Effector memory CD8-positive, alpha-beta T cell (primary cell): Measurements from ENCODE around the gene ANKRD10.
A peak's percentile ranks its signal among the peaks of the same experiment; 100 is the strongest.

Source experiments
- ATAC-seq: fragments of 150-1000 bp; cut with Tn5 transposase; replicated peaks from 2 replicates; pipeline ENCODE4 v1.10.0; 2021; ENCODE audit warnings: mild to moderate bottlenecking, moderate library complexity
- DNase-seq, 3 experiments: peaks; one replicate each; pipeline ENCODE4 v3.0.0; 2021
- H3K27ac Mint-ChIP-seq, 2 donors: one replicate each; pipeline ENCODE4 v1.8.0; 2022; ENCODE audit warnings: mild to moderate bottlenecking in 2 of 2, mixed read lengths in 2 of 2, moderate library complexity in 2 of 2
- H3K27me3 Mint-ChIP-seq, 2 donors: one replicate each; pipeline ENCODE4 v1.8.0; 2022; ENCODE audit warnings: mixed read lengths in 2 of 2
- H3K36me3 Mint-ChIP-seq: one replicate; pipeline ENCODE4 v1.8.0; 2022; ENCODE audit warnings: mild to moderate bottlenecking, moderate library complexity, mixed read lengths; ENCODE audit not compliant: insufficient read depth
- H3K4me1 Mint-ChIP-seq, 2 donors: one replicate each; pipeline ENCODE4 v1.8.0; 2022; ENCODE audit warnings: low read depth in 2 of 2, mixed read lengths in 2 of 2
- H3K4me3 Mint-ChIP-seq, 2 donors: one replicate each; pipeline ENCODE4 v1.8.0; 2022; ENCODE audit warnings: mild to moderate bottlenecking in 2 of 2, mixed read lengths in 2 of 2, moderate library complexity in 2 of 2
- H3K9me3 Mint-ChIP-seq, 2 donors: one replicate each; pipeline ENCODE4 v1.8.0; 2022; ENCODE audit warnings: mixed read lengths in 2 of 2

ANKRD10 gene

DNA sequence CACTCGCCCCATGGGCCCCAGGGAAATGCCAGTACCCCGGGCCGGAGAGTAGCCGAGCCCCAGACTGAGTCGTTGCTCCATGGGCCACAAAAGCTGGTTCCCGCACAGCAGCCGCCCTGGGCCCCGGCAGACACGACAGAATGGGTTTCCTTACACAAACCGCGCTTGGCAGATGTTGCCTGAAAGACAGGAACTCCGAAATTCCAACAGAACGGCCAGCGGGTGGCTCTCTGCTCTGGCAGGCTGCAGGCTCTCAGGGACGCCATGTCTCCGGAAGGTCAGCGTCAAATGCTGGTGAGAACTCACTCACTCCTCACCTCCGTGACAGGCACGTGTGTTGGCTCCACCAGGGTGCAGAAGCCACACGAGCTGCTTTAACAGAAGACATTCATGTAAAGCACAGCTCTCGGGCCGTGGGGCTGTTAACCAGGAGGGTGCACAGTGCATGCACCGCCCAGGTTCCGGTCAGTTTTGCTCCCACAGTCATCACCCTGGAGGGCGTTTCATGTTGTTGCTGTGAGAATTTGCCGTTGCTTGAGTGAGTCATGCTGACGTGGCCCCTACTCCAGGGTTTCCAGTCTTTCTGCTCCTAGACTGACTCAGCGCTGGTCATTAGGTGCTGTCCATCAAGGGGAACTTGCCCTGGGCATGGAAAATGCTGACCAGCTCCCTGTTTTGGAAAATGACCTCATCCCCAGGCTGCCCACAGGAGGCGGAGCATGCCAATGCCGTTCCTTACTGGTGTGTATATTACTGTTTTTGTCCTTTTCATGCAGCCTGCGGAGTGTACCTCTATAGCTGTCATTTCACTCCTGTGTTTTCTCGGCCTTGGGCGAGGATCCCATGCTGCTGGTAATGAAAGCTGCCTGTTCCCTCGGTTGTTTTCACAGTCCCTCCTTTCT, 44.8 kb downstream of the ANKRD10 start:
- no peaks in the 10 kb centered on the region for H3K9me3 Mint-ChIP-seq
- peak overlapping the region; percentile 25 to 64 for H3K4me3 Mint-ChIP-seq
- peak; percentile 54 for ATAC-seq
- peaks cover 9 to 10% of the 10 kb centered on the region in 2 donors for H3K4me1 Mint-ChIP-seq
- H3K27ac Mint-ChIP-seq = peak overlapping the region in 1 of 2 donors; percentile 13
- H3K27me3 Mint-ChIP-seq = peaks cover 61 to 63% of the 10 kb centered on the region in 2 donors
- DNase-seq = no peak
- no peaks in the 10 kb centered on the region for H3K36me3 Mint-ChIP-seq

DNA sequence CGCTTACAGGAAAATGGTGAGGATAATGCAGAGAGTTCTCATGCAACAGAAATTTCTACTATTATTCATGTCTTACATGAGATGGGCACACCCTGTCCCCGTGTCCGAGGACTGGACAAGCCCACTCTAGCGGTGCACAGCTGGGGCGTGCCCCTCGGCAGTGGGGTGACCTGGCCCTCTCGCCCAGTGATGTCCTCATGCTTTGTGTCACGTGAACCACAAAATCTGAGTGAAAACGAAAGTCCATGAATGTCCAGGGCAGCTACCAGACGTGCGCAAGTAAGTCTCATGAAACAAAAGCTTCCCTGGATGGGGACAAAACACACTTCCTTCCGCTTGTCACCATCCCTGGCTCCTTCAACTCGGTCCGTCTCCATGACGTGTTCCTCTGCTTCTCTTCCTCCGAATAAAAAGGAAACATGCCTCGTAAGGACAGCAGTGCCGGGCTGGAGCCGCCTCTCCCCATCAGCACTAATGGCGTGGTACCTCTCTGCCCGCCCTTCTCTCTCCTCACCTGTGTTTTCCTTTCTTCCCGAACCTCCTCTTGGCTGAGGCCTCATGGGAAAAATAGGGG, 45.6 kb downstream of the ANKRD10 start:
- DNase-seq (no peak), ATAC-seq (no peak)
- Mint-ChIP-seq H3K4me3 (peak overlapping the region; percentile 25 to 64), H3K9me3 (no peaks in the 10 kb centered on the region), H3K4me1 (peaks cover 5 to 6% of the 10 kb centered on the region in 2 donors), H3K36me3 (no peaks in the 10 kb centered on the region), H3K27me3 (peaks cover 64 to 69% of the 10 kb centered on the region in 2 donors), H3K27ac (peak overlapping the region in 1 of 2 donors; percentile 13)

DNA sequence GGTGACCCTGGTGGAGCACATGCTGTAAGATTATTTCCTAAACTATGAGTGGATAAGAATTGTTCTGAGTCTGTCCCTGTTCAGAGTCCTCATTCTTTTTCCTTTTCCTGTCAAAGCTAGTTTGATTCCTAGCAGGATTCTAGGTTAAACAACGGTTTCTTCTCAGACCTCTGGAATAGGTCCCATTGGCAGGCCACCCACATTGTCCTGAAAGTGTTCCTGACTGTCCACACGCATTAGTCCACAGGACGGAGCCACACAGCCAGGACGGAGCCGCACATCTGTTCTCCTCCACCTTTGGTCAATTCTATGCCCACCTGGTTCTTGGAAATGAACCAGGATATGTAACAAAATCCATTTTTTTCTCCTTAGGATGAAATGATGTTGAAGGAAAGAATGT, 46.1 kb downstream of the ANKRD10 start:
- no peaks in the 10 kb centered on the region for H3K9me3 Mint-ChIP-seq
- ATAC-seq (no peak), DNase-seq (no peak)
- H3K4me3 Mint-ChIP-seq = no peak overlapping the region
- H3K4me1 Mint-ChIP-seq = peaks cover 5 to 6% of the 10 kb centered on the region in 2 donors
- H3K27me3 Mint-ChIP-seq = peaks cover 68 to 69% of the 10 kb centered on the region in 2 donors
- no peak overlapping the region for H3K27ac Mint-ChIP-seq
- no peaks in the 10 kb centered on the region for H3K36me3 Mint-ChIP-seq

DNA sequence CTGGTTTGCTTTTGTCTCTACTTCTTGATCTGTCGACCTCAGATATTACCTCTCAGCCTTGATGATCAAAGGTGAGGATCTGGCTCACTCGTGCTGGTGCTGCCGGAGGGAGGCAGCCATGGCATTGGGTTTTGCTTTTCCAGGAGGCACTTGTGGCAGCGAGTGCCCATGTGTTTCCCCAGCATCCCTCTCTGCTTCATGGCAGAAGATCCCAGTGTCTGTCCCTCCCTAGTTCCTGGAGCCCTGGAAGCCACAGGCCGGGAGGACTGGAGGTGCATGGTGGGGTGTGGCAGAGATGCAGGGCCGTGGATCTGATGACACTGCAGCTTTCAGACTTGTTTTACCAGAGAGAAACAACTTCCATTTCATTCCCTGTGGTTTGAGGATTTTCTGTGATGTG, 47.5 kb downstream of the ANKRD10 start:
- no peak for ATAC-seq
- H3K9me3 Mint-ChIP-seq = no peaks in the 10 kb centered on the region
- H3K27me3 Mint-ChIP-seq = peaks cover 68 to 75% of the 10 kb centered on the region in 2 donors
- no peak overlapping the region for H3K4me3 Mint-ChIP-seq
- no peaks in the 10 kb centered on the region for H3K36me3 Mint-ChIP-seq
- peaks cover 5 to 6% of the 10 kb centered on the region in 2 donors for H3K4me1 Mint-ChIP-seq
- no peak overlapping the region for H3K27ac Mint-ChIP-seq
- no peak for DNase-seq

DNA sequence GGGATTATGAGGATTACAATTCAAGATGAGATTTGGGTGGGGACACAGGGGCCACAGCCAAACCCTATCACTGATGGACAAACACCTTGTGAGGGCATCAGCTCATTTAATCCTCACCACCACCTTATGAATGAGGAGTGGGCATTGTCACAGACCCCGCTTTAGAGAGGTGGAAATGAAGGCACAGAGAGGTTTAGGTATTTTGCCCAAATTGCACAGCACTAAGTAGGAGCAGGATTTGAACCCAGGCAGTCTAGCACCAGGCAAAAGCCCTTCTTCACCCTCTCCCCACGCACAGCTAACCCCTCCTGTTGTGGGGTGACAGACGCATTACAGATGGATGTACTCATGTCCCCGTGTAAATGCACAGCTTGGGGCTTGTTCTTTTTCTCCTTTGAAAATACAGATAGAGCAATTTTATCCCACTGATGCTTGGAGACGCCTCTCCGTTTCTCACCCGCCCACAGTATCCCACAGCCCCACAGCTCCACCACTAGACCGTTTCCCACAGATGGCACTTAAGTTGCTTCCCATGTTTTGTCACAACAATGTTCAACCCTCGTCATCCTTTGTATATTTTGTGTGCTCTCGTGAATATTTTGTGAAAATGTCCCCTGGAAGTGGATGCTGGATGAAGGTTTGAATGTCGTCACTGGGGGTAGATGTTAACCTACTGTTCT, 48.2 kb downstream of the ANKRD10 start:
- Mint-ChIP-seq H3K36me3 (no peaks in the 10 kb centered on the region), H3K27me3 (peaks cover 67 to 76% of the 10 kb centered on the region in 2 donors)

DNA sequence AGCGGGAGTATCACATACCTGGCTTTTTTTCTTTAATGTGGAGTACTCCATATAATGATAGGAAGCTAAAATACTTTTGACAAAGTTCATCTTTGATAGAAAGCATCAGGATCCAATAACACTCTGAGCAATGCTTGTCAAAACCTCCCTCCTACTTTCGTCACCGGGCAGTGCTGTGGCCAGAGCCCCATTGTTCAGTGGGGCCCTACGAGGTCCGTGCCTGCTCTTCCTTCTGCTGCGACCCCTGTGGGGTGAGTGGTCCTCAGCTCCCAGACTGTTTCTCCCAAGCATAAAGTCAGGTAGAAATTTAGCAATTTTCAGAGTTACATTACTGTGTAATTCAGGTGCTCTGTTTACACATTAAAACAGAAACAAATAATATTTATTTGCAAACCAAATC, 51.2 kb downstream of the ANKRD10 start:
- no peak overlapping the region for H3K27ac Mint-ChIP-seq
- H3K4me1 Mint-ChIP-seq = no peaks in the 10 kb centered on the region
- no peaks in the 10 kb centered on the region for H3K36me3 Mint-ChIP-seq
- DNase-seq (no peak), ATAC-seq (no peak)
- no peak overlapping the region for H3K4me3 Mint-ChIP-seq
- H3K9me3 Mint-ChIP-seq = no peaks in the 10 kb centered on the region
- peaks cover 42 to 48% of the 10 kb centered on the region in 2 donors for H3K27me3 Mint-ChIP-seq

More for the DNA sequence above, 48.2 kb downstream of the ANKRD10 start:
- Mint-ChIP-seq H3K4me3 (no peak overlapping the region), H3K4me1 (peaks cover 5 to 6% of the 10 kb centered on the region in 2 donors), H3K9me3 (no peaks in the 10 kb centered on the region), H3K27ac (no peak overlapping the region)
- DNase-seq (no peak), ATAC-seq (no peak)

DNA sequence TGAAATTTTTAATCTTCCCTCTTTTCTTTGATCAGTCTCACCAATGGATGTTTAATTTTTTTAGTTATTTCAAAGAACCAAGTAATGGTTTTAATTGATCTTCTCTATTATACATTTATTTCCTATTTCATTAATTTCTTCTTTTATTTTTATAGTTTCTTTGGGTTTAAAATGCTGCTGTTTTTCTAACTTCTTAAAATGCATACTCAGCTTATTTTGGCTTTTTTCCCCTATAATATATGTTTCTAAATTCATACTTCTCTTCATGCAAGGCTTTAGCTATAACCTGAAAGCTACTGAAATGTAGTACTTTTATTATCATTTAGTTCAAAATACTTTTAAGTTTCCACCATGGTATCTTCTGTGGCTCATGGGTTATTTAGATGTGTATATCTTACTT, 53.9 kb downstream of the ANKRD10 start:
- H3K9me3 Mint-ChIP-seq = peaks cover 0 to 2% of the 10 kb centered on the region in 2 donors
- no peak for ATAC-seq
- H3K27ac Mint-ChIP-seq = no peak overlapping the region
- no peak overlapping the region for H3K4me3 Mint-ChIP-seq
- H3K4me1 Mint-ChIP-seq = peaks cover 10 to 13% of the 10 kb centered on the region in 2 donors
- no peaks in the 10 kb centered on the region for H3K36me3 Mint-ChIP-seq
- no peak for DNase-seq
- peaks cover 20 to 22% of the 10 kb centered on the region in 2 donors for H3K27me3 Mint-ChIP-seq

DNA sequence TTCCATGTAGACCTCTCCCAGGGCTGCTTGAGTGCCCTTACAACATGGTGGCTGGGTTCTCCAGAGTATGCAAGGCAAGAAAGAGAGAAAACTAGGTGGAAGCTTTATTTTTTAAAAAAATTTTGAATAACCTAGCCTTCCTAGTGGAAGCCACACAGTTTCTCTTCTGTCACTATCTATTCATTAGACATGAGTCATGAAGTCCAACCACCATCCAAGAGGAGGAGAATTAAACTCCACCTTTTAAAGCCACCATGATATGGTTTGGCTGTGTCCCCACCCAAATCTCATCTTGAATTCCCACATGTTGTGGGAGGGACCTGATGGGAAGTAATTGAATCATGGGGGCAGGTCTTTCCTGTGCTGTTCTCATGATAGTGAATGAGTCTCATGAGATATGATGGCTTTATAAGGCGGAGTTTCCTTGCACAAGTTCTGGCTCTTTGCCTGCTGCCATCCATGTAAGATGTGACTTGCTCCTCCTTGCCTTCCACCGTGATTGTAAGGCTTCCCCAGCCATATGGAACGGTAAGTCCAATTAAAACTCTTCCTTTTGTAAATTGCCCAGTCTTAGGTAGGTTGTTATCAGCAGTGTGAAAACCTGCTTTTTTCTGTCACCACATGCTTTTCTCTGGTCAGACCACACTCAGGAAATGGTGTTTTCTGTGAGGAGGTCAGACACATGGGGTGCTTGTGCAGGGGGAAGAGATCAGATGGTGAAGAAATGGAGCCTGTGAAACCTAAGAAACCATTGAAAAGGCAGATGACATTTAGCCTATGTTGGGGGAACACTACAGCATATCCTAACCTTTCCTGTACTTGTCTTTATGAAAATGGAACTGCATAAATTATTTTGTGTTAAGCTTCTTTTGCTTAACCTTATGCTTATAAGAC, 57.7 kb downstream of the ANKRD10 start:
- Mint-ChIP-seq H3K27me3 (peaks cover 0 to 9% of the 10 kb centered on the region in 2 donors), H3K4me1 (peaks cover 10 to 13% of the 10 kb centered on the region in 2 donors), H3K4me3 (peak overlapping the region in 1 of 2 donors; percentile 2), H3K36me3 (peaks cover 3% of the 10 kb centered on the region), H3K9me3 (peaks cover 0 to 2% of the 10 kb centered on the region in 2 donors), H3K27ac (peak overlapping the region in 1 of 2 donors; percentile 14)
- DNase-seq (peak in 2 of 3 experiments; percentile 6 to 11), ATAC-seq (peak; percentile 96)

DNA sequence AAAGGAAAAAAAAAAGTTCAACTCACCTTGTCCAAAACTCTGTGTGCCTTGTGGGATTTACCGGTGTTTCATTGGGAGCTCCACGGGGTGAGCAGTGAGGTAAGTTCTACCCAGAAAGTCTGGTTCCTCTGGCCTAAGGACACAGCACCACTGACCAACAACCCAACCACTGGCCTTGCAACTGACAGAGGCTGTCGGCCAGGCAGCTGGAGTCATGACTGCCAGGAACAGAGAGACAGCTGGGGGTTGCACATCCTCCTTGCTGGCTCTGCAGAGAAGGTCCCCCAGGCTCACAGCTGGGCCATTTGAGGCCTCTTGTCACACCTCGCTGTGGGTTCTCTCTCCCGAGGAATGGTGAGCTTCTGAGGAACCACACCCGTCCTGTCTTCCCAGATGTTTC, 59.5 kb downstream of the ANKRD10 start:
- peaks cover 7 to 15% of the 10 kb centered on the region in 2 donors for H3K27me3 Mint-ChIP-seq
- H3K27ac Mint-ChIP-seq = no peak overlapping the region
- H3K9me3 Mint-ChIP-seq = peaks cover 0 to 2% of the 10 kb centered on the region in 2 donors
- H3K36me3 Mint-ChIP-seq = peaks cover 3% of the 10 kb centered on the region
- H3K4me3 Mint-ChIP-seq = no peak overlapping the region
- H3K4me1 Mint-ChIP-seq = peaks cover 10 to 13% of the 10 kb centered on the region in 2 donors
- no peak for DNase-seq
- no peak for ATAC-seq

DNA sequence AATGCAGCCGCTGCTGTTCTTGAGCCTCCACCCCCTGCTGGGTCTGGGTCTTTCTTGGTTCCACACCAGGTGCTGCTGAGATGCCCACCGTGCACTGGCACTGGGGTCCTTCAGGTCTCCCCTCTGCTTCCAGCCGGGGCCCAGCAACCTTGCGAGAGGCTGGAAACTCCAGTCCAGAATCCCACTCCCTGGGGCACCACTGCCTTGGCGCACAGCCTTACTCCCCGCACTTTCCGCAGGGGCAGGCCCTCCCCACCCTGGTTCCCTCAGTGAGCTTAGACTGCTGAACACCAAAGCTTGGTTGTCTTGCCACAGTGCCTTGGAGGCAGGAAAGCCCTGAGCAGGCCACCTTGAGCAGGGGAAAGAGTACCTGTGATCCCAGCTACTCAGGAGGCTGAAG, 60.0 kb downstream of the ANKRD10 start:
- H3K9me3 Mint-ChIP-seq = peaks cover 0 to 2% of the 10 kb centered on the region in 2 donors
- H3K4me3 Mint-ChIP-seq = no peak overlapping the region
- peaks cover 12 to 20% of the 10 kb centered on the region in 2 donors for H3K27me3 Mint-ChIP-seq
- ATAC-seq = no peak
- H3K4me1 Mint-ChIP-seq = peaks cover 10 to 13% of the 10 kb centered on the region in 2 donors
- no peak overlapping the region for H3K27ac Mint-ChIP-seq
- no peak for DNase-seq
- peaks cover 3% of the 10 kb centered on the region for H3K36me3 Mint-ChIP-seq

DNA sequence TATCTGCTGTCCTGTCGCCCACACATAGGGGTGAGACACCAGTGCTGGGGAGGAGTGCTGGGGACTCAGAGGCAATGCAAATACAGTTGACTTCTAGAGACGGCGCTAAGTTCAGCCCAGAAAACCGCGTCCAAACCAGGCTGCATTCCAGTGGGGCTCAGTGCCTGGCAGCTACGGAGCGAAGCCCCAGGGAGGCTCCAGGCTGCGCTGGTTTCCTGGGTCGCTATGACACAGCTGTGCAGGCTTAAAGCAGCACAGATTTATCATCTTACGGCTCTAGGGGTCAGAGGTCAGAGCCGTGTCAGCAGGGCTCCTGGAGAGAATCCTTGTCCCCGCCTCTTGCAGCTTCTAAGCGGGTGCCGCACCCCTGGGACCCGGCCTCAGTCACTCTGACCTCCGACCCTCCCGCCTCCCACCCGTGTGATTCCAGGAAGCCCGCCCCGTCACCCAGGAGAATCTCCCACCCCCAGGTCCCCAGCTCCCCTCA, 61.6 kb downstream of the ANKRD10 start:
- H3K36me3 Mint-ChIP-seq = peaks cover 3% of the 10 kb centered on the region
- no peak overlapping the region for H3K4me3 Mint-ChIP-seq
- no peak overlapping the region for H3K27ac Mint-ChIP-seq
- H3K4me1 Mint-ChIP-seq = peaks cover 10 to 13% of the 10 kb centered on the region in 2 donors
- peaks cover 0 to 2% of the 10 kb centered on the region in 2 donors for H3K9me3 Mint-ChIP-seq
- DNase-seq = no peak
- no peak for ATAC-seq
- H3K27me3 Mint-ChIP-seq = peaks cover 18 to 25% of the 10 kb centered on the region in 2 donors

DNA sequence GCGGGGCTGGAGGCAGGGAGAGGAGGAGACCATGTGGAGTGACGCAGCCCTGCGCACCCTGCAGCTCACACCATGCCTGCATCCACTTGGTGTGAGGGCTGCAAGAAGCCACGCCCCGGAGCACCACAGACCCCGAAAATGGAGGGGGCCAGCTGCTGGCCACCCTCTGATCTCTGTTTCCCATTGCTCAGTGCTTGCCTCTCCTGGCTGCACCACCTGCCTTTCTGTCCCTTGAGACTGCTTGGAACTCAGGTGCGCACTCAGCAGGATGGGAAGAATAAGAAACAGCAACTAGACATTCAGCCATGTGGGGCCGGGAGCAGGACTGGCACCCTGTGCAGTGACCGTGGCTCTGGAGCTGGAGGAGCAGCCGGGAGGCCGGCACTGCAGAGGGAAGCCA, 64.0 kb downstream of the ANKRD10 start:
- Mint-ChIP-seq H3K4me1 (no peaks in the 10 kb centered on the region), H3K4me3 (no peak overlapping the region), H3K9me3 (no peaks in the 10 kb centered on the region), H3K27me3 (peaks cover 30 to 33% of the 10 kb centered on the region in 2 donors), H3K36me3 (peaks cover 3% of the 10 kb centered on the region), H3K27ac (no peak overlapping the region)
- ATAC-seq (no peak), DNase-seq (no peak)
